ENCODE results near the gene CCL22. TPM values are rescaled to one million over a fixed set of nuclear protein-coding genes. Genes with fewer than 3 reads are reported as not detected.
"Not testable (repeated sequence)": the region's sequence is repeated elsewhere in the genome, so short reads cannot be mapped to it uniquely, and the experiment has no call there.

The CCL22 gene
- polyA plus RNA-seq, 2 of the 4 experiments (the other 2 are of a cell fraction), result not detected

DNA sequence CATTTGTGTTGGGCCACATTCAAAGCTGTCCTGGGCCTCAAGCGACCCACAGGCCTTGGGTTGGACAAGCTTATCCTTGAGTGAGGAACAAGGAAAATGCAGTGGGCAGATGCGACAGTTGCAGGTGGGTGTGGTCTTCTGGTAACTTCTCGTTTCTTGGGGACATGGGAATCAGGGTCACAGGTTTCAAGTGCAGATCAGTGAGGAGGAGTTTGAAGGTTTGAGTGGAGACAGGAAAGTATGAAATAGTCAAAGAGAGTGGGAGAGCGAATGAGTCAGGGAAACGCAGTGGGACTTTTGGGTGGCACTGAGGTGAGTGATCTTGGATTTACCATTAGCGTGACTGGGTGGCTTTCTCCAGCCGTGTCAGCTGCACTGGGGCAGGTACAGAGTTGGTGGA is 15.4 kb upstream of the CCL22 start (continued):
- TF ChIP-seq EP300 (IDR thresholded peaks at IDR 0.05) (no peak), NPAS2 (CRISPR knock-in tag; IDR thresholded peaks at IDR 0.05; ENCODE audit: borderline replicate concordance) (no peak), EHMT2 (IDR thresholded peaks at IDR 0.05; ENCODE audit: low read depth) (no peak), ZFP36 (IDR thresholded peaks at IDR 0.05; ENCODE audit: borderline replicate concordance, partially characterized antibody) (no peak), RAD21 (conservative IDR thresholded peaks at IDR 0.05 in 1 of 2, IDR thresholded peaks at IDR 0.05 in 1 of 2) (no peak), MAZ (IDR thresholded peaks at IDR 0.05; ENCODE audit: borderline replicate concordance, low read depth, low read length) (no peak)

DNA sequence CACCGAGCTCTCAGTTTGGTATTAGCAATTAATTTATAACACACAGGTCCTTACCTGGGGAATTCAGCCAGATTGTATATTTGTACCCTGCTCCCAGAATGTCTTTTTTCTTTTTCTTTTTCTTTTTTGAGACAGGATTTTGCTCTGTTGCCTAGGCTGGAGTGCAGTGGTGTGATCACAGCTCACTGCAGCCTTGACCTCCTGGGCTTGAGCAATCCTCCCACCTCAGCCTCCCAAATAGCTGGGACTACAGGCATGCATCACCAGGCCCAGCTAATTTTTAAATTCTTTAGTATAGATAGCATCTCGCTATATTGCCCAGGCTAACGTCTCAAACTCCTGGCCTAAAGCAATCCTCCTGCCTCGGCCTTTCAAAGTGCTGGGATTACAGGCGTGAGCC is 14.5 kb upstream of the CCL22 start:
- FAIRE-seq; H3K9me3 ChIP-seq; H3K27ac ChIP-seq; H3K4me2 ChIP-seq; H3K4me3 ChIP-seq; DNase-seq (ENCODE audit: low read depth in 1 of 2, low spot score in 1 of 2); ATAC-seq; POLR2A ChIA-PET: not testable (repeated sequence)
- WGBS (ENCODE audit: missing lambda C conversion rate), result 91% methylated on average over 5 of the region's 5 CpGs
- CTCF ChIA-PET, result interaction anchor here (0.7 to 2.2 kb wide), 8 partner anchors 9 to 75 kb away, joined by 3 to 6 read pairs (median 3); no protein-coding TSS in a partner anchor
- H3K4me1 ChIP-seq, result peaks cover 22% of the 10 kb centered on the region

DNA sequence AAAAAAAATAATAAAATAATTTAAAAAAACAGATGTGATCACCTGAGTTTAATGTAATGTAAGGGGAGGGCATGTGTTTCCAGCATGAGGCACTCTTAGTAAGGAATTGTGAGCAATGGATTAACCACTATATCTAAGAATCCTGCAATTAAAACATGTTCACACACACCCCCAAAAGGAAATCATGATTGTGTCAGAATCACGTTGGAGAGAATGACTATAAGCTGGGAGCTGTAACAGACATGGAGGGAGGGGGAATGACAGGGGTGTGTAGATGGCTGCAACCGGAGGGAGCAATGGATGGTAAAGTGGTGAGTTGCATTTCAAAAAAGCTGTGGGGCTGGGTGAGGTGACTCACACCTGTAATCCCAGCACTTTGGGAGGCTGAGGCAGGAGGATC is 13.6 kb upstream of the CCL22 start:
- Histone ChIP-seq H3K4me3 (no peak overlapping the region), H3K4me1 (peaks cover 16% of the 10 kb centered on the region), H3K27ac (no peak overlapping the region), H3K4me2 (no peak overlapping the region), H3K9me3 (peaks cover 7% of the 10 kb centered on the region; the same call in 1 of the 3 replicates)
- DNase-seq (ENCODE audit: low read depth in 1 of 2, low spot score in 1 of 2), result no peak
- 46% methylated on average over 2 of the region's 2 CpGs for WGBS (ENCODE audit: missing lambda C conversion rate)
- no peak for FAIRE-seq
- CTCF ChIA-PET, result interaction anchor here (1.0 to 1.8 kb wide), 3 partner anchors 19 to 77 kb away, joined by 4 to 5 read pairs (median 4); no protein-coding TSS in a partner anchor
- TF ChIP-seq HOXA7 (CRISPR knock-in tag; IDR thresholded peaks at IDR 0.05) (no peak), NPAS2 (CRISPR knock-in tag; IDR thresholded peaks at IDR 0.05; ENCODE audit: borderline replicate concordance) (no peak), HOXB5 (CRISPR knock-in tag; IDR thresholded peaks at IDR 0.05) (no peak), POLR2A (IDR thresholded peaks at IDR 0.05; ENCODE audit: low read length) (no peak), FOSB (CRISPR knock-in tag; IDR thresholded peaks at IDR 0.05) (no peak), POLR2AphosphoS2 (conservative IDR thresholded peaks at IDR 0.05; ENCODE audit: low read length) (no peak)
- TF ChIP-seq, protein P1, sequence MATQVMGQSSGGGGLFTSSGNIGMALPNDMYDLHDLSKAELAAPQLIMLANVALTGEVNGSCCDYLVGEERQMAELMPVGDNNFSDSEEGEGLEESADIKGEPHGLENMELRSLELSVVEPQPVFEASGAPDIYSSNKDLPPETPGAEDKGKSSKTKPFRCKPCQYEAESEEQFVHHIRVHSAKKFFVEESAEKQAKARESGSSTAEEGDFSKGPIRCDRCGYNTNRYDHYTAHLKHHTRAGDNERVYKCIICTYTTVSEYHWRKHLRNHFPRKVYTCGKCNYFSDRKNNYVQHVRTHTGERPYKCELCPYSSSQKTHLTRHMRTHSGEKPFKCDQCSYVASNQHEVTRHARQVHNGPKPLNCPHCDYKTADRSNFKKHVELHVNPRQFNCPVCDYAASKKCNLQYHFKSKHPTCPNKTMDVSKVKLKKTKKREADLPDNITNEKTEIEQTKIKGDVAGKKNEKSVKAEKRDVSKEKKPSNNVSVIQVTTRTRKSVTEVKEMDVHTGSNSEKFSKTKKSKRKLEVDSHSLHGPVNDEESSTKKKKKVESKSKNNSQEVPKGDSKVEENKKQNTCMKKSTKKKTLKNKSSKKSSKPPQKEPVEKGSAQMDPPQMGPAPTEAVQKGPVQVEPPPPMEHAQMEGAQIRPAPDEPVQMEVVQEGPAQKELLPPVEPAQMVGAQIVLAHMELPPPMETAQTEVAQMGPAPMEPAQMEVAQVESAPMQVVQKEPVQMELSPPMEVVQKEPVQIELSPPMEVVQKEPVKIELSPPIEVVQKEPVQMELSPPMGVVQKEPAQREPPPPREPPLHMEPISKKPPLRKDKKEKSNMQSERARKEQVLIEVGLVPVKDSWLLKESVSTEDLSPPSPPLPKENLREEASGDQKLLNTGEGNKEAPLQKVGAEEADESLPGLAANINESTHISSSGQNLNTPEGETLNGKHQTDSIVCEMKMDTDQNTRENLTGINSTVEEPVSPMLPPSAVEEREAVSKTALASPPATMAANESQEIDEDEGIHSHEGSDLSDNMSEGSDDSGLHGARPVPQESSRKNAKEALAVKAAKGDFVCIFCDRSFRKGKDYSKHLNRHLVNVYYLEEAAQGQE (IDR thresholded peaks at IDR 0.05), result no peak
- TF ChIP-seq, protein P2, sequence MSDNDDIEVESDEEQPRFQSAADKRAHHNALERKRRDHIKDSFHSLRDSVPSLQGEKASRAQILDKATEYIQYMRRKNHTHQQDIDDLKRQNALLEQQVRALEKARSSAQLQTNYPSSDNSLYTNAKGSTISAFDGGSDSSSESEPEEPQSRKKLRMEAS (IDR thresholded peaks at IDR 0.05), result no peak
- TF ChIP-seq, protein P3, sequence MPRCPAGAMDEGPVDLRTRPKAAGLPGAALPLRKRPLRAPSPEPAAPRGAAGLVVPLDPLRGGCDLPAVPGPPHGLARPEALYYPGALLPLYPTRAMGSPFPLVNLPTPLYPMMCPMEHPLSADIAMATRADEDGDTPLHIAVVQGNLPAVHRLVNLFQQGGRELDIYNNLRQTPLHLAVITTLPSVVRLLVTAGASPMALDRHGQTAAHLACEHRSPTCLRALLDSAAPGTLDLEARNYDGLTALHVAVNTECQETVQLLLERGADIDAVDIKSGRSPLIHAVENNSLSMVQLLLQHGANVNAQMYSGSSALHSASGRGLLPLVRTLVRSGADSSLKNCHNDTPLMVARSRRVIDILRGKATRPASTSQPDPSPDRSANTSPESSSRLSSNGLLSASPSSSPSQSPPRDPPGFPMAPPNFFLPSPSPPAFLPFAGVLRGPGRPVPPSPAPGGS (IDR thresholded peaks at IDR 0.05), result no peak
- TF ChIP-seq, protein P4, sequence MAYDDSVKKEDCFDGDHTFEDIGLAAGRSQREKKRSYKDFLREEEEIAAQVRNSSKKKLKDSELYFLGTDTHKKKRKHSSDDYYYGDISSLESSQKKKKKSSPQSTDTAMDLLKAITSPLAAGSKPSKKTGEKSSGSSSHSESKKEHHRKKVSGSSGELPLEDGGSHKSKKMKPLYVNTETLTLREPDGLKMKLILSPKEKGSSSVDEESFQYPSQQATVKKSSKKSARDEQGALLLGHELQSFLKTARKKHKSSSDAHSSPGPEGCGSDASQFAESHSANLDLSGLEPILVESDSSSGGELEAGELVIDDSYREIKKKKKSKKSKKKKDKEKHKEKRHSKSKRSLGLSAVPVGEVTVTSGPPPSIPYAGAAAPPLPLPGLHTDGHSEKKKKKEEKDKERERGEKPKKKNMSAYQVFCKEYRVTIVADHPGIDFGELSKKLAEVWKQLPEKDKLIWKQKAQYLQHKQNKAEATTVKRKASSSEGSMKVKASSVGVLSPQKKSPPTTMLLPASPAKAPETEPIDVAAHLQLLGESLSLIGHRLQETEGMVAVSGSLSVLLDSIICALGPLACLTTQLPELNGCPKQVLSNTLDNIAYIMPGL (CRISPR knock-in tag; IDR thresholded peaks at IDR 0.05; ENCODE audit: borderline replicate concordance), result no peak
- POLR2A ChIA-PET, result no interaction called here
- no peak for ATAC-seq

Measured in A549 (cell line).